Skin epidermis (tissue), 12 donors: Measurements from ENCODE around the gene DPRX.
"Not testable (repeated sequence)": the region's sequence is repeated elsewhere in the genome, so short reads cannot be mapped to it uniquely, and the experiment has no call there.

Experiments used
- H3K27ac ChIP-seq, 21 experiments: fragments of 200-600 bp; sonication (generic) in 11 of 21; one replicate each; pipeline ENCODE4 v1.5.0; 2020; ENCODE audit warnings: mild to moderate bottlenecking in 3 of 21, inconsistent platforms in 2 of 21, moderate library complexity in 2 of 21
- H3K4me3 ChIP-seq, 7 experiments: fragments of 200-600 bp; sonication (generic) in 2 of 7; one replicate each; pipeline ENCODE4 v1.5.0; 2020; ENCODE audit warnings: inconsistent platforms in 2 of 7, mild to moderate bottlenecking in 2 of 7, moderate library complexity in 1 of 7

DPRX gene

GRCh38 chr19:53644061-53644816 lies 12.4 kb downstream of the DPRX start:
- Histone ChIP-seq H3K27ac (no peak overlapping the region), H3K4me3 (no peak overlapping the region)

GRCh38 chr19:53646144-53646543 lies 14.3 kb downstream of the DPRX start:
- H3K27ac ChIP-seq = no peak overlapping the region
- no peak overlapping the region for H3K4me3 ChIP-seq

- Histone ChIP-seq H3K4me3 (no peak overlapping the region), H3K27ac (no peak overlapping the region)
Observed at GRCh38 chr19:53647350-53647749, 15.6 kb downstream of the DPRX start.

- H3K27ac ChIP-seq = no peak overlapping the region
Observed at GRCh38 chr19:53647792-53648191, 16.0 kb downstream of the DPRX start.

GRCh38 chr19:53649746-53650593 lies 18.2 kb downstream of the DPRX start:
- Histone ChIP-seq H3K27ac (no peak overlapping the region), H3K4me3 (no peak overlapping the region)

More at GRCh38 chr19:53647792-53648191, 16.0 kb downstream of the DPRX start:
- no peak overlapping the region for H3K4me3 ChIP-seq

GRCh38 chr19:53652476-53652875 lies 20.7 kb downstream of the DPRX start:
- H3K27ac ChIP-seq = no peak overlapping the region
- H3K4me3 ChIP-seq = no peak overlapping the region

- no peak overlapping the region for H3K4me3 ChIP-seq
- H3K27ac ChIP-seq = no peak overlapping the region
Observed at GRCh38 chr19:53655042-53655665, 23.4 kb downstream of the DPRX start.

GRCh38 chr19:53657330-53657729 lies 25.5 kb downstream of the DPRX start:
- no peak overlapping the region for H3K4me3 ChIP-seq
- H3K27ac ChIP-seq = peak overlapping the region in 2 of 21 experiments; percentile 23 to 42

GRCh38 chr19:53657778-53658177 lies 26.0 kb downstream of the DPRX start:
- H3K27ac ChIP-seq = peak overlapping the region in 1 of 21 experiments; percentile 42
- H3K4me3 ChIP-seq = no peak overlapping the region

- Histone ChIP-seq H3K27ac (no peak overlapping the region), H3K4me3 (no peak overlapping the region)
Observed at GRCh38 chr19:53659292-53659691, 27.5 kb downstream of the DPRX start.

GRCh38 chr19:53660584-53660983 lies 28.8 kb downstream of the DPRX start:
- no peak overlapping the region for H3K4me3 ChIP-seq
- no peak overlapping the region for H3K27ac ChIP-seq

GRCh38 chr19:53662209-53662608 lies 30.4 kb downstream of the DPRX start:
- Histone ChIP-seq H3K4me3 (no peak overlapping the region), H3K27ac (no peak overlapping the region)

GRCh38 chr19:53664152-53664551 lies 32.4 kb downstream of the DPRX start:
- Histone ChIP-seq H3K4me3 (no peak overlapping the region), H3K27ac (no peak overlapping the region)

- H3K27ac ChIP-seq = no peak overlapping the region
- H3K4me3 ChIP-seq = no peak overlapping the region
Observed at GRCh38 chr19:53664760-53665159, 33.0 kb downstream of the DPRX start.

GRCh38 chr19:53666331-53666730 lies 34.5 kb downstream of the DPRX start:
- not testable (repeated sequence) for H3K4me3 ChIP-seq, H3K27ac ChIP-seq

- H3K27ac ChIP-seq, H3K4me3 ChIP-seq: not testable (repeated sequence)
Observed at GRCh38 chr19:53668804-53669203, 37.0 kb downstream of the DPRX start.

- H3K4me3 ChIP-seq = no peak overlapping the region
- H3K27ac ChIP-seq = no peak overlapping the region
Observed at GRCh38 chr19:53670345-53670744, 38.5 kb downstream of the DPRX start.

GRCh38 chr19:53671663-53672062 lies 39.9 kb downstream of the DPRX start:
- H3K27ac ChIP-seq = no peak overlapping the region

More at GRCh38 chr19:53671663-53672062, 39.9 kb downstream of the DPRX start:
- H3K4me3 ChIP-seq = no peak overlapping the region
